ENCODE data around the gene OXA1L. TPM values are rescaled to one million over a fixed set of nuclear protein-coding genes. Genes with fewer than 3 reads are reported as not detected.

The OXA1L gene
- total and polyA plus RNA-seq, 8 donors: 48.1 to 91.2 (median 55.5) TPM

DNA sequence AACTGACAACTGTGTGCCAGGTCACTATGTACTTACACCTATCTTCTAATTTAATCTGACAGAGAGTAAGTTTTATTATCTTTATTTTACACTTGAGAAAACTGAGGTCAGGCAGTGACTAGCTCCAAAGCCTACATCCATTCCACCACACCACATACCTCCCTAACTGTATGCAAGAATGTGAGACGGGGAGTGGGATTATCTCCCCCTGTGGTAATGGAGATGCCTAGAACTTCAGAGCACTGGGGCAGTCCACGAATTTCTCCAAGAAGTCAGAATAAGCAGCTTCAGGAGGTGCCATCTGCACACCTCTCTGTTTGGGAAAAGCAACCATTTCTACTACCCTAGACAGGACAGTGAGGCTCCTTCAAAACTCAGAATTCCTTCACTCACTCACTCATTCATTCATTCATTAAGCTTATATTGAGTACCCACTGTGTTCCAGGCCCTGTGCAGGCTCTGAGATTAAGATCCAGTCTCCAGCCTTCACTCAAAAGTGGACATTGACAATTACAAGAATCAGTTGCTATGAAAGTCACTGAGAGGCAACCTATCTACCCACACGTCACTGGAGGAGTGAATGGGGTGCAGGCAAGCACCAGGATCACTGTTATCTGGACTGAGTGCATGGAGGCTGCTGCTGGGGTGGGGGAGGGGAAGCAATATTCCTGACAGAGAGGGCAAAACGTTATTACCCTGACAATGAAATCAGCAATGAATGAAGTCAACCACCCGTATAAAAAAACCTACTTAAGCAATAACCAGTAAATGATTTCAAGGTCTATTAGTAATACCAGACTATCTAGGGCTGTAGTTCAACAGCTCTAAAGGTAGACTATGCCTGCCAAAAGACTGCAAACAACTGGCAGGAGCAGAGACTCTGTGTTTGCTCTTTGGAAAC is 30.8 kb downstream of the OXA1L start:
- no peak for TF ChIP-seq CTCF (IDR thresholded peaks at IDR 0.05)
- no peak overlapping the region for H3K27ac ChIP-seq
- no peak for ATAC-seq
- no peak overlapping the region for H3K4me3 ChIP-seq
- no peaks in the 10 kb centered on the region for H3K4me1 ChIP-seq
- no peaks in the 10 kb centered on the region for H3K27me3 ChIP-seq
- FAIRE-seq: no peak
- DNase-seq: no peak
- WGBS, 2 donors: 38 to 44% methylated on average over 5 of the region's 5 CpGs
- no peaks in the 10 kb centered on the region for H3K9me3 ChIP-seq
- H3K36me3 ChIP-seq: no peaks in the 10 kb centered on the region
- intact Hi-C loops (cut with DNase I): no loop called here

DNA sequence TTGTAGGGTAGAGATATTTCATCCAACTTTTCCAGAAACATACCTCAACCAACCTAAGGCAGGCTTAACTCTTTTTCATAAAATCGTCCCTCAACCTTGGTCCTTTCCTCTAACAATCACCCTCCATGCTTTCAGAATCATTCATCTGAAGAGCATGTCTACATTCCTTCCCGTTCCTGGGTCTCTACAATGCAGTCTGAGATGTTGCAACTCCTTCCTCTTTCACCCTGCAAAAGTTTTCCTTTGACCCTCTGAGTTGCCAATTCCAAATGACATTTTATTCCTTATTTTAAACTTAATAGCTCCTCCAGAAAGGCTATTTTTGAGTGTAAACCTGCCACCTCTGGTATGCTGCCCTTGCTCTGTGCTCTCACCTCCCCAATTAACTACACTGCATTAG is 32.0 kb downstream of the OXA1L start:
- no peak for DNase-seq
- Histone ChIP-seq H3K4me3 (no peak overlapping the region), H3K9me3 (no peaks in the 10 kb centered on the region), H3K4me1 (no peaks in the 10 kb centered on the region), H3K36me3 (no peaks in the 10 kb centered on the region), H3K27ac (no peak overlapping the region), H3K27me3 (no peaks in the 10 kb centered on the region)
- TF ChIP-seq CTCF (IDR thresholded peaks at IDR 0.05): no peak
- intact Hi-C loops (cut with DNase I): no loop called here
- ATAC-seq: peak in 1 of 4 donors; percentile 54
- FAIRE-seq: no peak
- 49 to 59% methylated on average over 2 of the region's 2 CpGs for WGBS, 2 donors

- Histone ChIP-seq H3K9me3 (no peaks in the 10 kb centered on the region), H3K27me3 (no peaks in the 10 kb centered on the region), H3K4me1 (no peaks in the 10 kb centered on the region), H3K36me3 (no peaks in the 10 kb centered on the region), H3K4me3 (no peak overlapping the region), H3K27ac (no peak overlapping the region)
- FAIRE-seq (no peak), ATAC-seq (peak in 1 of 4 donors; percentile 46), DNase-seq (no peak)
- no peak for TF ChIP-seq CTCF (IDR thresholded peaks at IDR 0.05)
- intact Hi-C loops (cut with DNase I): no loop called here
- 80 to 90% methylated on average over 10 of the region's 10 CpGs for WGBS, 2 donors
These were observed 33.9 kb downstream of the OXA1L start for GRCh38 chr14:22800346-22800745.

GRCh38 chr14:22801716-22802115 is 35.2 kb downstream of the OXA1L start:
- no peaks in the 10 kb centered on the region for H3K36me3 ChIP-seq
- WGBS, 2 donors: 84 to 89% methylated on average over 8 of the region's 8 CpGs
- intact Hi-C loops (cut with DNase I): no loop called here
- H3K27ac ChIP-seq: no peak overlapping the region
- FAIRE-seq: no peak
- H3K4me3 ChIP-seq: no peak overlapping the region
- H3K27me3 ChIP-seq: no peaks in the 10 kb centered on the region
- H3K9me3 ChIP-seq: no peaks in the 10 kb centered on the region
- no peak for ATAC-seq
- H3K4me1 ChIP-seq: no peaks in the 10 kb centered on the region
- no peak for DNase-seq
- TF ChIP-seq CTCF (IDR thresholded peaks at IDR 0.05): no peak
